ENCODE measurements around the gene BOD1L2.

Gene BOD1L2

DNA sequence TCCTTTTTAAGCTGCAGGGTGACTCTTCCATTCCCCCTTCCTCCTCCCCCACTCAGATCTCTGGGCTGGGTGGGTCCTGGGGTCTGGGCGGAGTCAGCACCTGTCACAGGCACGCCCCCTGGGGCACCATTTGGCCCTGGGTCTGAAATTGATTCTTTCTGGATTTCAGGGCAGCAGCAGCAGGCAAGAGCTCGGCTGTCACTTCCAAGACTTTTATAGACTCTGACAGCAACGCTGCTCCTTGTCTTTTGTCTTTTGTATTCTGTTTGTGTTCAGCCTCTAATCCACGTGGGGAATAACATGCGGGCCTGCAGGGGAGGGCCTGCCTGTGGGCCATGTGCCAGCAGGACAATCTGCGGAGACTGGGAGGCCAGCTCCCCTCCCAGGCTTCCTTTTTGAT lies 3.9 kb downstream of the BOD1L2 start:
- DNase-seq, result no peak

DNA sequence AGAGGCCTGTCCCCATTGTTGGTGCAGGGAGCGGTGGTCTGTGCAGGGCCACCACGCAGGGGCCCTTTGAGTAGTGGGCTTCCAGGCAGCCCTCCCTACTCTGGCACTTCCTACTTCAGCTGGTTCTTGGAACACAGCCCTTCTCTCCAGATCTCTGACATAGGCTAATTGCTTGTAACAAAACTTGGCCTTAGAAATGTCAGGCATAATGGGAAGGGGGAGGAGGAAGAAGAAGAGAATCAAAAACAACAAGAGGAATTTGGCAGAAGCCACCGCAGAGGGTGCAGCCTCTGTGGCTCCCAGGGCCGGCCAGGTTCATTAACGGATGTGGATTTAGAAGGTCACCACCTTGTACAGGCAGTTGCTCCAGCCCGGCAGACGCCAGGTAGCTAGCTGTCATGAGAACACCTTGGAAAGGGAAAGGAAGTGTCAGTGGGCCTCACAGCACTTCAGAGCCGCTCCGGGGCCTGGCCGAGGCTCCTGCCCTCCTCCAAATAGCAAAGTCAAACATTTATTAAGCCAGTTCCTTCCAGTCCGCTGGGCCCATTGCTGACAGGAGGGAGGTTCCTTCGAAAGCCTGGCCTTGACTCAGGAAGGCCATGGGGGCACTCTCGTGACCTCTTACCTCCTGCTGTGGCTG lies 7.4 kb downstream of the BOD1L2 start:
- DNase-seq, result no peak

DNA sequence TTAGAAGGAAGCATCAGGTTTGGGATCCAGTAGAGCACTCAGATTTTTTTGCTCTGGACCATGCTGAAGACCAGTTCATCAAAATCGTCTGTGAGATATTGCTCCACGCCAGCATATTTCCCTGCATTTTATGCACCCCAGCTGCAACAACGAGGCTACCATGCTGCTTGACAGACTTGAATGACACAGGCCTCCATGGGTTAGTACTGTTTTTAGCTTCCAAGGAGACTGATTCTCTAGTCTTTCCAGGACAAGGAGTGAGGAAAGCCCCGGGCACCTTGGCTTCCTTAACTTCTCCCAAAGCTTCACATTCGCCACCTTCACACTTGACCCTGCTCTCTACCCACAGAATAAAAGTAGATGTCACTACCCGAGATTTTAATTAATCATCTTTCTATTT lies 17.5 kb downstream of the BOD1L2 start:
- no peak for DNase-seq

DNA sequence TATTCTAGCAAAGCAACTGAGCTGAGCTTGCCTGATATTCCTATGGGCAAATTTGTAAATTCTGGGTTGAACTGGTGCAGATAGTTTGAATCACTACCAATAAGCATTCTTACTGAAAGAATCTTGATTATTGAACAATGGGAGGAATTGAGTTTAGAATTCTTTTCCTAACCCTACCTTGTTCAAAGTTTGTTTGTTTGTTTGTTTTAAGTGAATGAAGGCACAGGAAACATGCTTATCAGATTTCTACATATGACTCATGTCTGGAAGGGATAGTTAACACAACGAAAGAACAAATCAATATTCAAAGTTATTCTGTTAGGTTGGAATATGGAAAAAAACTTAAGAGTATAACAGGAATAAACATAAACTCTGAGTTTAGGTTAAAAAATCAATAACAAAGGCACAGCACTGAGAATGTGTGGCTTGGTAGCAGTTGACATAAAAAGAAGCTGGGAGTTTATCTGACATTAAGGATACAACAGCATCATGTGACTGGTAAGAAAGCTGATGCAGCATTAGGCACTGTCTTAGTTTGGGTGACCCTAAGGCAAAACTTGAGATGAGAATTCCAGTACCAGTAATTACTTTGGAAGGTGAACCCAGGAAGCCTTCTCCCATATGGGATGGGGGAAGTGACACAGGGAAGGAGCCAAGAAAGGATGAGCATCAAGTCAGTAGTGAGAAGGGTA lies 20.9 kb downstream of the BOD1L2 start:
- no peak for DNase-seq

DNA sequence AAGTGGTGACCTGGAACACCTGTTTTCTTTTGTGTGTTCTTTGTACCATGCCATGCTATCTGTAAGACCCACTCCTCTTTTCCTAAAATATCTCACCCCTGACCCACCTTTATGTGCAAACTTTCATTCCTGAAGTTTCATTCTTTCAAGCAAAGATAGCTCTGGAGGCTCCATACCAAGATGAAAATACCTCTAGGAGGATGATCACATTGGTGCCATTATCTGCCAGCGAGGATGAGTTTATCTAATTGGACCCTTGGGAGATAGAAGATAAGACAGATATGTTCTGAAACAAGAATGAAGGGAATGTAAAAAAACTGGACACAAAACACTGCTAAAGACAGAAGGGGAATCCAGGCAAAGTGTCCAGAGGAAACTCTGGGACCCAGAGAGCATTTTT lies 24.1 kb downstream of the BOD1L2 start:
- no peak for DNase-seq

DNA sequence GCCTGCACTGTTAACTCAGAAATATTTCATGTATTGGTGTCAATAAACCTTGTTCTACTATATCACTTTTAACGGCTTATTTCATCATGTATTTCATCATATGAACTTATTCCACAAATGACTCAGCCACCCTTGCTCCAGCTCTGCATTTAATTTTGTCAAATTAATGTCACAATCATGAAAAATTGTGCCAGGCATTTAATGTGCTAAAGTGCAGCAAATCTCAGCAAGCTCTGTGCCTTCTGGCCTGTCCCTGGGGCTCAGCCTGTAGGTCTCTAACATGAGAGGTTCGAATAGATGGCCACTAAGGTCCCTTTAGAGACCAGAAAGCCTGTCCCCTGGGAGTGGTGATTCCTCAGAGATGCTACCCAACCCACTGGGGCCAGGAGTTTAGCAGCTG lies 28.6 kb downstream of the BOD1L2 start:
- no peak for DNase-seq

DNA sequence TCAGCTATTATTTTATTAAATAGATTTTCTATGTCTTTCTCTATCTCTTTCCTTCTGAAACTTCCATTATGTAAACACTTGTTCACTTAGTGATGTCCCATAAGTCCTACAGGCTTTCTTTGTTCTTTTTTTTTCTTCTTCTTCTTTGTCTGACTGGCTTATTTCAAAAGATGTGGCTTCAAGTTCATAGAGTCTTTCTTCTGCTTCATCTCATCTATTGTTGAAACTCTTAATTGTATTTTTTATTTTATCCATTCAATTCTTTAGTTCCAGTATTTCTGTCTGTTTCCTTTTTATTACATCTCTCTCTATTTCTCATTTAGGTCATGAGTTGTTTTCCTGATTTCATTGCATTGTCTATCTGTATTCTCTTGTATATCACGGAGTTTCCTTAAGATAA lies 38.5 kb downstream of the BOD1L2 start:
- no peak for DNase-seq

DNA sequence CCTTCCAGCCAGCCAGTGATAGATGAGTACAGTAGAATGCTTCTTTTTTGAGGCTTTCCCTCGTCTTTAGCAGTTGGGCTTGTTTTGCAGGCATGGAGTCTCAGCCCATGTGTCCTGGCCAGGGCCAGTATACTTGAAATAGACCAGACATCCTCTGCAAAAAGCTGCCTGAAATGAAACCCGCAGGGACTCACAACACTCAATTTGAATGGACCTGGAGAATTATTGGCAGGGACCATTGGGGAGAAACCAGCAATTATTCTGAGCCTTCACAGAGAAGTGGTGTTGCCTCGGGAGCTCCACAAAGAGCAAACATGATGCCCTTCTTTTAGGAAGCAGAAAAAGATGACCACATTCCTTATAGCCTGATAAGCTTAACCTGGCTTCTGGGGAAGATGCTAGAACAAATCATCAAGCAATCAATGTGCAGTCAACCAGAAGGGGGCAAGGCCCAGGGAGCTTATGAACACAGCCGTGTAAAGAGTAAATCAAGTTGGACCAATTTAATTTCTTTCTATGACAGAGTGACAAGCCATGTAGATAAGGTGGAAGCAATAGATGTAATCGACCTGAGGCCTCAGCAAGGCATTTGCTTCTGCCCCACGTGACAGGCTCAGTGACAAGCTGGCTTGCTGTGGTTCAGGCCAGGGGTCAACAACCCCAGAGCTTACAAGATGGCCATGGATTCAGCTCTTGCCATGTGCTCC lies 42.1 kb downstream of the BOD1L2 start:
- no peak for DNase-seq

DNA sequence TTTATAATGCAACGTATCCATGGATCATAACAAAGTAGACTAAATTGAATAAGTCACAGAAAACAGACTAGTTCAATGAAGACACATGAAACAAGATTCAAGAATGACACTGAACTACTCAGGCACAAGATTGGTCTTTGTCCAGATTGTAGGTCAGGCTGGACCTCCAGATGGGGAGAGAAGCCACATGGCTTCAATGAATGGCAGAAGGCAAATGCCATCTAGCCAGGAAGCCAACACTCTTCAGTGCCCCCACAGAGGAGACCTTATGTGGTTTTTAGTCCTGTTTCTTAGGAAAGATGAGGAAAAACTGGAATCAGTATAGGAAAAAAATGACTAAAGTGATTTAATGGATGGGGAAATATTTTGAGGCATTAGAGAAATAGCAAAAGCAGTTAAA lies 43.1 kb downstream of the BOD1L2 start:
- no peak for DNase-seq

DNA sequence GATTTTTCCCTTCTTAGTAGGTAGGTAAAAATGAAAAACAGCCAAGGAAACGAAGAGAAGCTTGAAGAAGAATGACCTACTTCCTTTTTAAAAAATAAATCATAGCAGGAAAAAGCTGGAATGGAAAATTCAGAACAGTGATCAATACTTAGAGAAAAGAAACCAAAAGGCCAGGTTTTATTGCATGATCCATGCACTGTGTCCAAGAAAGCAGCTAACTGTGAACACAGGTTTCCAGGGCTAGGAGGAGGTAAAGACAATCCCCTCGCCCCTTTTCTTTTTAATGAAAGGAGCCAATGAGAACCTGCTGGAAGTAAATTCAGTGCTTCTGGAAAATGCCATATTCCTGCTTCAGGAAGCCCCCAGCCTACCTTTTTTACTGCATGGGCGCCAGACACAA lies 47.2 kb downstream of the BOD1L2 start:
- DNase-seq, result no peak

DNA sequence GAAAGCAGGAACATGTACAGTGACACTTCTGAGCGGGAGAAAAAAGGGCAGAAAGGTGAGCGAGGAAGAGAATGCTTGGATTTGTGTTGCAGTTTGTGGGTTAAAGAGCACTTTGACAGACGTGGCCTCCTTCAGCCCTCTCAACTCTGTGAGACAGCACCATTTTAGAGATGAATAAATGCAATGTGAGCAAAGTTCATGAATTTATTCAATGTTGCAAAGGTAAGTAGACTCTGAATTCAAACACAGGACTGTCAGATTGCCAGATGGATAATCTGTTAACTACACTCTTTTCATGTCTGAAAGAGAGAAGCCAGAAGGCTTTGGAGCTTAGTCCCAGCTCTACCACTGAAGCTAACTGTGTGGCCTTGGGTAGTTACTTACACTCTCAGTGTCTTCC lies 47.7 kb downstream of the BOD1L2 start:
- DNase-seq, result no peak

DNA sequence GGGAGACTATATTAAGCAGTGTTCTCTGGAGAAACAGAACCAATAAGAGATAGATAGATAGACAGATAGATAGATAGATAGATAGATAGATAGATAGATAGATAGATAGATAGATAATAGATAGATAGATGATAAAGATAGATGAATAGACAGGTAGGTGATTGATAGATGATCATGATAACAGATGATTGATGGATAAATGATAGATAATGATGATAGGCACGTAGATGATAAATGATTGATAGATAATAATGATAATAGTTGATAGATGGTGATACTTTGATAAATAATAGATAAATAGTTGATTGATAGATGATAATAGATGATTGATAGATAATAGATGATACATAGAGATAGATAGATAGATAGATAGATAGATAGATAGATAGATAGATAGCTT lies 48.5 kb downstream of the BOD1L2 start:
- DNase-seq, result no peak

DNA sequence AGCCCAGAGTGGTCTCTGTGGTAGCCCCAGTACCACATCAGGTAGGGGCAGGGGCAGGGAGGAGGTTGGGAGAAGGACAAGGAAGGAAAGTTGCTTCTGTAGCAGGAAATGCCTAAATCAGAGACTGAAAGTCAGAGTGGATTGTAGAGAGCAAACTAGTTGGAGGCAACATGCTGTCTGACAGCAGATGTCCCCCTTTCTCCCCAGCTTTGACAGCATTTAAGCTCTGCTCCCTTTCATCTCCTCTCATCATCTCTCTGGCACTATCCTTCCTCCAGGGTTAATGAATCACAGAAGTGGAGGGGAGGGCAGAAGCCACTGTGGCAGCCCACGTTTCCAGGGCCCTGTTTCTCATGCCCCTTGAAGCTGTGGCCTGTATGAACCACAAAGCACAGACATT lies 50.4 kb downstream of the BOD1L2 start:
- DNase-seq, result no peak

DNA sequence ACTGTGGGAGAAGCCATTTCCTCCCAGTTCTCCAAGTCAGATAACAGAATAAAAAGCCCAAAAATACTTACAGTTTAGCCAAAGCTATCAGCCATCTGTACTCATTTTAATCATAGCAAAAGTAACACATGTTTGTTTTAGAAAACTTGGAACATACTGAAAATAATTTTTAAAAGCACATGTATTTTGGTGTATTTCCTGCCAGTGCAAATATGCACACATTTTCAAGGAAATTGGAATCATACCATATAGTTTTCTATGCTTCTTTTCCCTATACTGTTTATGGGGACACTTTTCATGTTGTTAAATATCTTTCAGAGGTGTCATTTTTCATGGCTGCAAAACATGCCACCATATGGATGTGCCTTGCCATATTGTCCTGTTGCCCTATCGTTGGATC lies 51.2 kb downstream of the BOD1L2 start:
- no peak for DNase-seq

All from activated gamma-delta T cell (primary cell).